GM18867 (cell line): ENCODE measurements around the gene RPL21.
"Not testable (repeated sequence)": the region's sequence is repeated elsewhere in the genome, so short reads cannot be mapped to it uniquely, and the experiment has no call there.

Experiments used
- ATAC-seq: cut with Tn5 transposase; IDR thresholded peaks from one replicate; pipeline ENCODE4 v1.9.1; 2021; ENCODE audit warnings: mild to moderate bottlenecking, moderate library complexity; ENCODE audit not compliant: unreplicated experiment

The RPL21 gene

GRCh38 chr13:27251166-27252091, at the start of gene RPL21:
Gene RPL21 (plus strand): TSS chr13:27251558. CDS start chr13:27253777, 2,219 bp downstream.
- ATAC-seq: peak; percentile 93

- ATAC-seq: no peak
These were observed 49.7 kb upstream of the RPL21 start for GRCh38 chr13:27201661-27202060.

DNA sequence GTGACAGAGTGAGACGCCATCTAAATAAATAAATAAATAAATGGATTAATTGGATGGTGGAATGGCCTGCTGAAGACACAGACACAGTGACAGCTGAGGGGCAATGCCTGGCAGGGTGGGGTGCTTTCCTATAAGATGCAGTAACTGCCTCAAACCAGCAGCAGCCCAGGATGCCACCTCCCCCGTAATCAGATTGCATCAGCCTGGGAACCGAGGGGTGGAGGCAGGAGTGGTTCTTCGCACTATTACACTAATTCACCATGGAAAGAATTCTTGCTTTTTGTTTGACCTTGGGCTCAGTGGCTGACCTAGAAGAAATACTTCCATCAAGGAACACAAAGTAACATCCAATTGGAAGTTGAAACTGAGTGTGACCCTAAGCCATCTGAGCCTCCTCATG, 48.2 kb upstream of the RPL21 start:
- no peak for ATAC-seq

GRCh38 chr13:27203854-27204253, 47.5 kb upstream of the RPL21 start:
- no peak for ATAC-seq

DNA sequence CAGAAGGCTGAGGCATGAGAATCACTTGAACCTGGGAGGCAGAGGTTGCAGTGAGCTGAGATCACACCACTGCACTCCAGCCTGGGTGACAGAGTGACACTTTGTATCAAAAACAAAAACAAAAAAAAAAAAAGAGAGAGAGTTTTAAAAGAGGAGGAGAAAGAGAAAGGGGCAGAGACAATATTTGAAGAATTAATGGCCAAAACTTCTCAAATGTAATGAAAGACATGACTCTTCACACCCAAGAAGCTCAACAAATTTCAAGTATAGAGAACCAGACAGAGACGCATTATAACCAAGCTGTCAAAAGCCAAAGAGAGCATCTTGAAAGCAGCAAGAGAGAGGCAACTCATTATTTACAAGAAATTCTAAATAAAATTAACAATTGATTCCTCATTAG, 42.8 kb upstream of the RPL21 start:
- no peak for ATAC-seq

GRCh38 chr13:27211271-27211670, 40.1 kb upstream of the RPL21 start:
- ATAC-seq: no peak

GRCh38 chr13:27211771-27212364, 39.5 kb upstream of the RPL21 start:
- no peak for ATAC-seq

- not testable (repeated sequence) for ATAC-seq
These were observed 38.0 kb upstream of the RPL21 start for GRCh38 chr13:27213386-27213785.

- ATAC-seq: not testable (repeated sequence)
These were observed 33.6 kb upstream of the RPL21 start for GRCh38 chr13:27217791-27218190.

DNA sequence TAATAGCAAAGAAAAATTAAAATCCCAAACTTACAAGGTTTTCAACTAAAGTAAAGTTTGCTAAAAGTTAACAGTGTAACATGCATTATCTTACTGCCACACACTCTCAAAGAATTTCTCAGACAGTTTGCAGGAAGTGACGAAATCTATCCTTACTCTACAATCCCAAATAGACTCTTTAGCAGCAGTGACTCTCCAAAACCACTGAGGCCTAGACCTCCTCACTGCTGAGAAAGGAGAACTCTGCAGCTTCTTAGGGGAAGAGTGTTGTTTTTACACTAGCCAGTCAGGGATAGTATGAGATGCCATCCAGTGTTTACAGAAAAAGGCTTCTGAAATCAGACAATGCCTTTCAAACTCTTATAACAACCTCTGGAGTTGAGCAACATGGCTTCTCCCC, 32.5 kb upstream of the RPL21 start:
- ATAC-seq: not testable (repeated sequence)

DNA sequence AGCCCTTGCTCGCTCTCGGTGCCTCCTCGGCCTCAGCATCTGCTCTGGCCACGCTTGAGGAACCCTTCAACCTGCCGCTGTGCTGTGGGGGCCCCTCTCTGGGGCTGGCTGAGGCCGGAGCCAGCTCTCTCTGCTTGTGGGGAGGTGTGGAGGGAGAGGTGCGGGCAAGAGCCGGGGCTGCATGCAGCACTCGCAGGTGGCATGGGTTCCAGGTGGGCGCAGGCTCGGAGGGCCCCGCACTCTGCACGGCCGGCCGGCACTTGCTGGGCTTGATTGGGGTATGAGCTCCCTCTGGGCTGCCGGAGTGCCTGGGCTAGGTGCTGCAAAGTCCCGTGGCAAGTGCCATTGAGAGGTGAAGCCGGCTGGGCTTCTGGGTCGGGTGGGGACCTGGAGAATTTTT, 31.7 kb upstream of the RPL21 start:
- ATAC-seq: no peak

- ATAC-seq: peak; percentile 78
These were observed 29.3 kb upstream of the RPL21 start for GRCh38 chr13:27222100-27222499.

- ATAC-seq: peak; percentile 37
These were observed 24.4 kb upstream of the RPL21 start for GRCh38 chr13:27226991-27227390.

- no peak for ATAC-seq
These were observed 23.2 kb upstream of the RPL21 start for GRCh38 chr13:27228131-27228530.

- no peak for ATAC-seq
These were observed 21.7 kb upstream of the RPL21 start for GRCh38 chr13:27229642-27230041.

DNA sequence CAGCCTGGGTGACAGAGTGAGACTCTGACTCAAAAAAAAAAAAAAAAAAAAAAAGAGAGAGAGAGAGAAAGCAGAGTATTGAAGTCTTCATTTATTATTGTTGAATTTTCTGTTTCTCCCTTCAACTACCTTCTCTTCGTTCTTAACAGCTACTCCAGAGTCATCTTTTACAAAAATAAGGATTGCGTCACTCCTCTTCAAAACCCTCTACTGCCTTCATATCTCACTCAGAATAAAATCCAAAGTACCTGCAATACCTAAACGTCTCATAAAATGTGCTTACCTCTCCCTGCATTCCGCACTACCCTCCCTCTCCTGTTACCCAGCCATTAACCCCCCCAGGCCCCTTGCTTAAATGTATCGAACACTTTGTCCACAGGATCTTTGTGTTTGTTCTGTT, 17.4 kb upstream of the RPL21 start:
- no peak for ATAC-seq

DNA sequence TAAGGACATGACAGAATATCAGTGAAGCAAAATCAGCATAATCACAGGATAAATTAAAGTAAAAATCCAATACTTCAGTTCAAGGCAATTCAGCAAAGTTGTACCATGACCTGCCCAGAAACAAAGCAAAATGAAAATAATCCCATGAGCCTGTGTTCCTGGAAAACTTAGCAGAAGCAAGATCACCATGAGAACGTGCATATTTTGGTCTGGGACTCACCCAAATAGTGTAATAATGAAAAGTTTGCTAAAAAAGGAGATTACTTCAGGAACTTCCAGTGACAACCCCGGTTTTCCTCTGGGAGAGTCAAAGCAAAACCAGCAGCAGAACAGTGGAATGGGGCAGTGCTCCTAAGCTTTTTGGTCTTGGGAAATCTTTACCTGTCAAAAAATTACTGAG, 14.9 kb upstream of the RPL21 start:
- no peak for ATAC-seq

DNA sequence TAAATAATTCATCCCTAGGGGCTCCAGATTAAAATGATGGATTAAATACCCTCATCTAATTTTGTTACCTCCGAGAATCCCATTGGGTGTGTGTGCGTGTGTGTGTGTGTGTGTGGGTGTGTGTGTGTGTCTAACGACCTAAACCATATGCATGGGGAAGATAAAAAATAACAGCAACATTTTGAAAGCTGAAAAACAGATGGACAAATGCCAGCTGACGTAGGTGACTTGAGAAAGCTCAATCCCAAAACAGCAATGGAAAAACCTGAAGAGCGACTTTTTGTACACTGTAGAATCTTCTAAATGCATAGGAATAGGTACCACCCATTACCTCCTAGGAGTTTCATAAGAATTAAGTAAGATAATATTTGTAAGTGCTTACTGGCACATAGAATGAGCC, 8.7 kb upstream of the RPL21 start:
- ATAC-seq: no peak

- ATAC-seq: no peak
These were observed 5.7 kb upstream of the RPL21 start for GRCh38 chr13:27245610-27246009.

DNA sequence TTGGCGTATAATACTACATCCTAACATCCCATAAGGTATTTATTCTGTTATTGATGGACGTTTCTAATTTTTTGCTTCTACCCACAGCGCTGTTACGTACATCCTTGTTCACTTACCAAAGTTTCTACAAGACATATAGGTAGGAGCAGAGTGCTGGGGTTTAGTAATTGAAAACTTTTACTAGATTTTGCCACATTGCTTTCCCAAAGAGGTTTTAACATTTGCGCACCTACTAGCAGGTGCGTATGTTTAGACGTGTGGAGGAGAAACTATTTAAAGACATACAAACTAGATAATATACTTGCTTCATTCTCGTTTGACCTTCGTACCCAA, 559 bp upstream of the RPL21 start:
- no peak for ATAC-seq

- no peak for ATAC-seq
These were observed 1.1 kb downstream of the RPL21 start for GRCh38 chr13:27252467-27252866.

DNA sequence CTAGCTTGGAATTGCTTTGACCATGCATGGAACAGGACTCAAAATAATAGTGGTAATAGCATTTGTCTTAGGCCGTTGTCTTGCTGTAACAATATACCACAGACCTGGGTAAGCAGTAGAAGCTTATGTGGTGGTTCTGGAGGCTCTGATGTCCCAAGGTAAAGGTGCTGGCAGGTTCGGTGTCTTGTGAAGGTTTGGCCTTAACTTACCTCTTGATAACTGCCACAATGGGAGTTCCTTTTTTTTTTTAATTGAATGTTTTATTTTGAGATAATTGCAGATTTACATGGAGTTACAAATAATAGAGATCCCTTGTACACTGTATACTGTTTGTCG, 5.8 kb downstream of the RPL21 start:
- no peak for ATAC-seq
